AG08396 (cell line): ENCODE data around the gene UBE2C.
"Not testable (repeated sequence)": the region's sequence is repeated elsewhere in the genome, so short reads cannot be mapped to it uniquely, and the experiment has no call there.

Experiments used
- DNase-seq: peaks from one replicate; pipeline ENCODE4 v3.0.0; 2012; ENCODE audit warnings: low spot score, mixed read lengths

UBE2C gene

DNA sequence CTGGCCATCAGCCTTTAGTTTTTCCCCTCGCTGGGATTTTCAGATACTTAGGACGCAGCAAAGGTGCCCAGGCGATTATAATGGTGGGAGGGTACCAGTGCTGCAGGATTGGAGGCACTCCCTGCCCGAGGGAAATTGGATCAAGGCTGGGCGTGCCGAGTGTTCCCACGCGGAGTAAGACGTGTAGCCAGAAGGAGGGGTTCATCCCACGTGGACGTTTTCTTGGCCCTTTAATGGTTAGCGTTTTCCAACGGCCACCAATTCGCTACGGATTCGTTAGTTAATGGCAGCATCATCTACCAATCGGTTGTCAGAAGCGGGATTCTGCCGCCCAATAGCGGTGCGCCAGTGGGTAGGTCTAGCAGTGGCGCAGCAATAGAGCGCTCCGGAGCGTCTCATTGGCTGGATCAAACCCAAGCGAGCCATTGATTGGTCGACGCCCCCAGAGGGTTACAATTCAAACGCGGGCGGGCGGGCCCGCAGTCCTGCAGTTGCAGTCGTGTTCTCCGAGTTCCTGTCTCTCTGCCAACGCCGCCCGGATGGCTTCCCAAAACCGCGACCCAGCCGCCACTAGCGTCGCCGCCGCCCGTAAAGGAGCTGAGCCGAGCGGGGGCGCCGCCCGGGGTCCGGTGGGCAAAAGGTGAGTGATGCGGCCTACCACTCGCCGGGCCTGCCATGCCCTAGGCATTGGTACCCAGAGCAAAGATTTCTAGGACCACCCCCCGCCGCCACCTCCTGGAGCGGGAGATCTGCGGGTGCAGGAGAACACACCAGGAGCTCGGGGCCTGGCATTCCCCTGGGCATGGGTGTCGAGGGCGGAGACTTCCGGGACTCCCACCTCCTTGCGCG, at the start of gene UBE2C:
Gene UBE2C (plus strand): TSS at position 488 of the 849 bp plus-strand sequence. CDS start 52 bp downstream, at position 540.
- peak; percentile 99 for DNase-seq

DNA sequence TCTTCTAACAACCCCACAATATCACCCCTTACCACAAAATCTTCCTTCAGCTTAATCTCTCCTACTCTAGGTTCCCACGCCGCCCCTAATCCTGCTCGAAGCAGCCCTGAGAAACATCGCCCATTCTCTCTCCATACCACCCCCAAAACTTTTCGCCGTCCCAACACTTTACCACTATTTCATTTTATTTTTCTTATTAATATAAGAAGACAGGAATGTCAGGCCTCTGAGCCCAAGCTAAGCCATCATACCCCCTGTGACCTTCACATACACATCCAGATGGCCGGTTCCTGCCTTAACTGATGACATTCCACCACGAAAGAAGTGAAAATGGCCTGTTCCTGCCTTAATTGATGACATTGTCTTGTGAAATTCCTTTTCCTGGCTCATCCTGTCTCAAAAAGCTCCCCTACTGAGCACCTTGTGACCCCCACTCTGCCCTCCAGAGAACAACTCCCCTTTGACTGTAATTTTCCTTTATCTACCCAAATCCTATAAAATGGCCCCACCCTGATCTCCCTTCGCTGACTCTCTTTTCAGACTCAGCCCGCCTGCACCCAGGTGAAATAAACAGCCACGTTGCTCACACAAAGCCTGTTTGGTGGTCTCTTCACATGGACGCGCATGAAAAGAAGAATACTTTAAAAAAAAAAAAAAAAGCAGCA, 47.7 kb upstream of the UBE2C start:
- not testable (repeated sequence) for DNase-seq

DNA sequence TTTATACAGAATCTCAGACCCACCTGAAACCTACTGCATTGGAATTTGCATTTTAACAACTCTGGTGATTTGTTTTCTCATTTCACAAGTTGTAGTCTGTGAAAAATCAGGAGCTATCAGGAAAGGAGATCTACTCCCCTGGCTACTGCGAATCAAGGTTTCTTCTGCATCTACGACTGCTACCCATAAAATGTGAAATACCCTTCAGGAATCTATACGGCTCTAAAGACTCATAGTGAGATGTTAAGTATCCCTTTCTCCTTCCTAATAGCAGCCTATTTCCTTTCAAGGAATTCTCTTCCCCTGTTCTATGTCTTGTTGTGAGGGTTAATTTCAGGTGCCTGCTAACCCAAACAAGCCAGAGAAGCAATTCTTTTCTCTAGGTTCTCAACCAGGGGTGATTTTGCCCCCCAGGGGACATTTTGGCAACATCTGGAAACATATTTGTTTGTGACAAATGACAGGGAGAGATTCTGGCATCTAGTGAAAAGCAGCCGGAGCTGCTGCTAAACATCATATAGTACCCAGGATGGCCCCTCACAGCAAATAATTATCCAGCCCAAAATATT, 47.1 kb upstream of the UBE2C start:
- DNase-seq, result no peak

DNA sequence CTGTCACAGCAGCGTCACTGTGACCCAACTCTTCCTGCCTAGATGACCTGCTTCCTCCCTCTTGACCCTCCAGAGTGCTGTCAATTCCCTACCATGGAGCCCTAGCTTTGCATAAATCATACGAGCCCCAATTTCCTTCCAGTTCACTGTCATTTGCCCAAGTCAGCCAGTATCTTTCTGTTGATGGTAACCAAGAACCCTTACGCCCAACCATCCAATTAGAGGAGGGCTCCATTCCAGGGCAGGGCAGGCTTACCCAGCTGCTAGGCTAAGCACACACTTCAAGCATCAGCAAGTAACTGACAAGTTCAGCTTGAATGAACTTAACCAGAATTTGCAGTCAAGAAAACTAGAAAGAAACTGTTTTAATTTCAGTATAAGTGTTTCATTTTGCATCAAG, 46.5 kb upstream of the UBE2C start:
- DNase-seq, result no peak

DNA sequence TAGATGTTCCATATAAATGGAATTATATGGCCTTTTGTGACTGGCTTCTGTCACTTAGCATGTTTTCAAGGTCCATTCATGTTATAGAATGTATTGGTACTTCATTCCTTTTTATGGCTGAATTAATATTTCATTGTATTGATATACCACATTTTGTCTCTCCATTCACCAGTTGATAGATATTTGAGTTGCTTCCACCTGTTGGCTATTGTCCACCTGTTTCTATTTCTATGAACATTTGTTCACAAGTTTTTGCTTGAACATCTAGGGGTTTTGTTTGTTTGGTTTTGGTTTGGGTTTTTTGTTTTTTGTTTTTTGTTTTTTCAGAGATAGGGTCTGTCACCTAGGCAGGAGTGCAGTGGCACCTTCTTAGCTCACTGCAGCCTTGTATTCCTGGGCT, 44.0 kb upstream of the UBE2C start:
- DNase-seq, result no peak

DNA sequence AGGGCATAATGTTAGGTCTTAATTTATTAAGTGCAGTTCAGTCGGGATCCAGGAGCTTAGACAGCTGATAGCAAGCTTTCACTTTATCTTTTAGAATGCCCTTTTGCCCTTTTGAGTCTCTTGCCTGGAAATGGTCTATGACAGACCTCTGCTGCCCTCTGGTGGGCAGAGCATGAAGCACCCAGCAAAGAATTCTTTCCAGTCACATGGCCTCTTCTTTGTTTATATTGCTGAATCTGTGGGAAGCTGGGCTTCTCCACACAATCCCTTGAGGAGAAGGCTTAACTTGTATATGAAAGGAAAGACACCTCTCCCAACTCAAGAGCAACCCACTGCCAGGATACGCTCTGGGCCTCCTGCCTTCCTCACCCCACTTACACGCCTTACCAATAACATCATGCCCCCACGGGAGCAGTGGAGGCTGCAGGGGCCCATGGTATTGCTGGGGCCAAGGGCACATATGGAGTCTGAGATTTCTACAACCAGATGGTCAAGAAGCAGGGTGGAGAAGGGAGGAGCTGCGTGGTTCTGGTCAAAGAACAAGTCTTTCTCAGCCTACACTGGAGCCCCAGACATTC, 41.2 kb upstream of the UBE2C start:
- DNase-seq, result peak; percentile 72

DNA sequence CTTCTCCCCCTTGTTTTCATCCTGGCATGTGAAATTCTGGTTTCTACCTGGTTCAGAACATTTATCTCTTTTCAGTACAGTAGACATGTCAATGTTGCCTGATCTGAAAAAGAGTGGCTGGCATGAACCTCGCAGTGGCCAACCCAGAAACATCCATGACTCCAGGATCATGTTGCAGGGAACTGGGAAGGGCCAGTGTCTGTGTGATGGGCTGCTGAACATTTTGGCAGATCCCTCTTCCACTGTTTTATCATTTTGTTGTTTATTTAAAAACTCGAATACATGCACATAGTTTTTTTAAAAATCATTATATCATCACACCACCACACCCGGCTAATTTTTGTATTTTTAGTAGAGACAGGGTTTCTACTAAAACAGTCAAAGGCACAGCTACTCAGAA, 39.8 kb upstream of the UBE2C start:
- DNase-seq, result no peak

DNA sequence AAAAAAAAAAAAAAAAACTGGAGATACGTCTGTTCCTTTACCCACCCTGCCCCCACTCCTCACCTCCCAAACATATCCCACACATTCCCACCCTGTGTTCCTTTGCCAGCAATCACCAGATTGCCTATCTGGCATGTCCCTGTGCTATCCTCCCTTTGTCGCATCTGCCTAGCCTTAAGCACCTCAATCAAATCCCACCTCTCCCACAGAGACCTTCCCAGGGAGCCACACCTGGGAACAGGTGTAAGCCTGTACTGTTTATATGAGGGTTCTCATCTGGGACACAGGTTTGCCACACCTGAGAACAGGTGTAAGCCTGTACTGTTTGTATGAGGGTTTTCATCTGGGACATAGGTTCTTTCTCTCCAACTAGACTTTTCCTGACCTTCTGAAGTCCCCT, 37.5 kb upstream of the UBE2C start:
- no peak for DNase-seq

DNA sequence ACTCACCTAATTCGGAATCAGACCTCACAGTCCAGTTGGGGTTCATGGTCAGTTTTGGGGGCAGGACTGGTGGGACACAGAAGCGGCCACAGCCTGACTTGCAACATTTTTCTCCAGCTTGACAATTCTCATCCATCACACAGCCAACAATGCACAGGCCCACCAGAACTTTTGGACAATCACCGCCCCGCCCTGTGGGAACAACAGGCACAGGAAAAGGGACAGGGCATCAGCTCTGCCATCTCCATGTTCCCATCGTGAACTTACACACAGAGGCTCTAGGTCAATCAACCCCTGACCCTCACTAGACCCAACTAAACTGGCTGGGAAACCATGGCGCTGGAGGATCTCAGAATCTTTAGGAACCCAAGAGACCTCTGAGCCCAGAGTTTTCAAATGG, 37.0 kb upstream of the UBE2C start:
- DNase-seq, result no peak

DNA sequence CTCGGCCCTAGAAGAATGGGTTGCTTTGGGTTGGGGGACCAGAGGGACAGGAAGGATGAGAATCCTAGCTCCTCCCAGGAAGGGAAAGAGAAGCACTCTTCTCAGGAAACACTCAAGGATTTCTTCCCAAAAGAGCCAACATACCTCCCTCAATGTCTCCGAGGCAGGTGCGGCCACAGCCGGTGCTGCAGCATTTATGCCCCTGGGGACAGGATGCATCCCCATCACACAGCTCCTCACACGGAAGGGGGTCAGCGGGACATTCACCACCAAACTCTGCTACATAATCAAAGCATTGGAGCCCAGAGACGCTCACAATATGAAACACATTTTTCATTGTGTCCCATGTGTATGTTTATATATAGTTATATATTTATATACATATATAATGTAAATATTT, 35.5 kb upstream of the UBE2C start:
- DNase-seq, result no peak

DNA sequence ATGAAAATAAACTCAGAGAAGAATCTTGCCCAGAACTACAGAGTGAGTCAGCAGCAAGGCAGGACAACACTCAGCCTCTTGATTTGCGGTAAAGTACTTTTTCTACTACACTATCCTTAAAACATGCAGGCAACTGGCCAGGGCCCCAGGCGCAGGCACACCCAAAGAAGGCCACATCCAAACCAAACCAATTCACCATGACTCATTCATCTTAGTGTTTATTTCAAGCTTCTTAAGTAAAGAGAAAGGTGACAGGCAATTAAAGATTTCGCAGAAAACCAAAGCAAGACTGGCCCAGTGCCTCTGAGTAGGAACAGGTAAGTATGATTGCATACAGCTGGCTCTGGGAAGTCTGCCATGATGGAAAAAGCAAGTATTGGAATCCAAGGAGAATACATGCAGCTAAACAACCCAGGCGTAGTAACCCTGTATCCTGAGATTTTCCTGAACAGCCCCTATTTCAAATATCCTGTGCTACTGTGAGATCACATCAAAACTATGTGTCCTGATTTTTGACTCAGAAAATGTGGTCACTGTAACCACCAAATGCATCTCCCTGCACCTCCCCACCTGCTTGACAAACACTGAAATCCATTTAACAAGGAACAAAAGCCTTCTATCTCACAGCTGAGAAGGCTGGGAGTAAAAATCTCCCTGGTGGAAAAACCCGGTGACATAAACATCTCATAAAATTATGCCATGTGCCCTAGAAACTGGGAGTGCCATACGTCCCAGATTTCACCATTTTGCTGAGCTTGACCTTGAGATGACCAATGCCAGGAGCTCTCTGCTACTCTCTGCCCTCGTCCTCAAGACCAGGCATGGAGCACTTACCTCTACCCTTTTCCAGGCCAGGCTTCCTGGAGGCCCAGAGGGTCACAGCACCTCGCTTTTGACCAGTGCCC, 33.2 kb upstream of the UBE2C start:
- DNase-seq, result peak; percentile 91

DNA sequence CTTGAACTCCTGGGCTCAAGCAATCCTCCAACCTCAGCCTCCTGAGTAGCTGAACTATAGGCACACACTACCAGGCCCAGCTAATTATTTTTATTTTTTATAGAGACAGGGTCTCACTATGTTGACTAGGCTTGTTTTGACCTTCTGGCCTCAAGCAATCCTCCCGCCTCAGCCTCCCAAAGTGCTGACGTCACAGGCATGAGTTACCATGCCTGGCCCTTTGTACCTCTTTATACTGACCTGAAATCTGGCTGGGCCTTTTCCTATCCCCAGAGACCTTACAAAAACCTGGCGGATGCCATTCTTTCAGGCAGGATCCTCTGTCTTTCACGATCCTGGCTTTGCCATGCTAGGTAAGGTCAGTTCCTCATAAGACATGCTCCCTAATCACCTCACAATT, 32.3 kb upstream of the UBE2C start:
- no peak for DNase-seq

DNA sequence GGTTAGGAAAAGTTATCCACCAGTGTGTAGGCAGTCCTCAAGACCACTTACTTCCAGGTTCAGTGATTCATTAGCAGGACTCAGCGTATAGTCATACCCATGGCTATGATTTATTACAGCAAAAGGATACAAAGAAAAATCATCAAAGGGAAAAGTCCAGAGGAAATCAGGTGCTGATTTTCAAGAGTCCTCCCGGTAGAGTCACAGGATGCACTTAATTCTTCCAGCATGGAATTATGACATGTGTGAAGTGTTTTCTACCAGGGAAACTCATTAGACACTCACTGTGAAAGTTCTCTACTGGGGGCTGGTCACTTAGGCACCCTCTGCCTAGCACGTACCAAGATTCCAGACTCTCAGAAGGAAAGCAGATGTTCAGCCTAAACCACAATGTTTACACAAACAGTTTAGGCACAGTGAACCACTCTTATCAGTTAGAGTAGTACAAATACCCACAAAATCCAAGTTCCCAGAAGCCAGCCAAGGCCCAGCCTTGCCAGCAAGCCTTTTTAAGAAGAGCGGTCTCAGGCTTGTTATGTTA, 31.0 kb upstream of the UBE2C start:
- peak; percentile 39 for DNase-seq

DNA sequence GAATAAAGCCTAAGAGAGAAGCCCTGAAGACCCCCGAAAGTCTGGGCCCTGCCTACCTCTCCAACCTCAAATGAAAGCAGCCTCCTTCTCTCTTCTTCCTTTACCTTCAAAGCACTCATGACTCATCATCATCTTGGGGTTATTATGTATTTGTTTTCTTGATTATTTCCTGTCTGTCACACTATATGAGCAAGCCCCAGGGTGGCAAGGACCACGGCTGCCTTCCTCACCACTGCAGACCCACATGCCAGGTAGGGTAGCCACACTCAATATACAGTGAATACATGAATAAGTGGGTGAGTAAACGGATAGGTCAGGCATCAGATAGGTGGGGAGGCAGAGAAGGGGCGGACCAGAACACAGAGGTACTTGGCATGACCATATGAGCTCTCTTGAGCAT, 29.6 kb upstream of the UBE2C start:
- no peak for DNase-seq

DNA sequence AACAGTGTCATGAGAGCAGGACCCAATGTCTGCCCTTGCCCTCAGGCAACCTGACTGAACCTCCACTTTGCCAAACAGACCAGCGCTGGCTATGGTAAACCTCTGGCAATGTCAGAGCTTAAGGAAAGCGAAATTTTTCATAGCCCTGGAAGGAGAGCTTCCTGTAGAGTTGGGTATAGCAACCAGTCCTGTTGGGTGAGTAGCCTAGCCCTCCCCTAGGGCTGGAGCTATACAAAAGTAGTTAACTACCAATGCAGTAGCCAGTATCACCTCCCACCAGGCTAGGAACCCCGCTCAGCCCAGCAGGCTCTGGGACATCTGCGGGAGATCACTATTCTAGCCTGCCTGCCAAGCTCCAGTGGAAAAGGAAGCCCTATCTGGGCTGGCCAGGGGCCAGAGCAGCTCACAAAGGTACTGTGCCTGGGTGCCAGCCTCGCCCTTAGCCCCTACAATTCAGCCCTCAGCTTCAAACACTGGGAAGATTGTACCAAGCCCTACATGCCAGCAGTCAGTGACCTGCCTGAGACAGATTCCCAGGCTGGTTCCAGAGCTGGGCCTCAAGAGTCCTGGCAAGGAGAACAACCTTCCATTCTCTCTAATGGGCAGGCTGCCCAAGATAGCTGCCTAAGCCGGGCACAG, 28.7 kb upstream of the UBE2C start:
- DNase-seq, result no peak

DNA sequence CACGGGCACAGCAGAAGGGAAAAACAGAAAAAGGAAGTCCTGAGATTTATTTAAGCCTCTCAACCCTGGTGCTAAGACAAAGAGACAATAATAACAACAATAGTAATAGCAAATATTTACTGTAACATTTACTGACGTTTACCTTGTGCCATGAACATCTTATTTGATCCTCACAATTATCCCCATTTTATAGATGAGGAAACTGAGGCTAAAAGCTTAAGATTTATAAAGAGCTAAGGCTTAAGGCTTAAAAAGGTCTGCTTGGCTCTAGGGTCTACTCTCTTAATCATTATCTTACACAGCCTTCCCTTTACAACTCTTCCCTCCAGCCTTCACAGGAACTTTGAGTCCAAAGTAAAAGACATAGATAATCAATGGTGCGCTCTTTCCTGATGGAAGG, 24.1 kb upstream of the UBE2C start:
- no peak for DNase-seq

DNA sequence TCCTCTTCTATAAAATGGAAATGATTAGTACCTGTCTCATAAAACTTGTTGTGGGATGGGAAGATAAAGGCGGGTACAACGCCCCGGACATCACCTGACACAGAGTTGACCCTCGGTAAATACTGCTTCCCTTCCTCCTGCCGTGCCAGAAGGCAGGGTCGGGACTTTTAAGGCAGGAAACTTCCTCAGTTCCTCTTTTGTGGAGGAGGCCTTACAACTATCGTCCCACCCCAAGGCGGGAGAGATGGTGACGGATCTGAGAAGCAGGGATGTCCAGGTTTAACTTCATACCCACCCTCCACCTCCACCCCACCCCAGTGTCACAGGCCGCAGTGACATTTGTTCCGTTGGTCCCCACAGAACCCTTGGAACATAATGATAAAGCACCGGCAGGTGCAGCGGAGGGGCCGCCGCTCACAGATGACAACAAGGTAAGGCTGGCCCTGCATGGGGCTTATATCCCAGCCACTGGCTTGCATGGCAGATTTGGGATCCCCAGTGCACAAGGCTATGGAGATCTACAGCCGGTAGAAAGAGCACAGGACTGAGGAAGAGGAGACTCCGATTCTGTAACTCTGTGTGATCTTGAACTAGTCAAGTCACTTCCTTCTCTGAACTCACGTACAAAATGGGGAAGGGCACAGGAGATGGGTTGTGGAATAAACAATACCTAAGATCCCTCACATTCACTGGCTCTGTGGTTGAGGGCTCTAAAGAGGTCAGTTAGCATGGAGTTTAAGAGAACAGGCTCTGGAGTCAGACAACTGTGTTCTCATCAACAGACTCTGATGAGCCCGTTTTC, 19.9 kb upstream of the UBE2C start:
- DNase-seq, result no peak

DNA sequence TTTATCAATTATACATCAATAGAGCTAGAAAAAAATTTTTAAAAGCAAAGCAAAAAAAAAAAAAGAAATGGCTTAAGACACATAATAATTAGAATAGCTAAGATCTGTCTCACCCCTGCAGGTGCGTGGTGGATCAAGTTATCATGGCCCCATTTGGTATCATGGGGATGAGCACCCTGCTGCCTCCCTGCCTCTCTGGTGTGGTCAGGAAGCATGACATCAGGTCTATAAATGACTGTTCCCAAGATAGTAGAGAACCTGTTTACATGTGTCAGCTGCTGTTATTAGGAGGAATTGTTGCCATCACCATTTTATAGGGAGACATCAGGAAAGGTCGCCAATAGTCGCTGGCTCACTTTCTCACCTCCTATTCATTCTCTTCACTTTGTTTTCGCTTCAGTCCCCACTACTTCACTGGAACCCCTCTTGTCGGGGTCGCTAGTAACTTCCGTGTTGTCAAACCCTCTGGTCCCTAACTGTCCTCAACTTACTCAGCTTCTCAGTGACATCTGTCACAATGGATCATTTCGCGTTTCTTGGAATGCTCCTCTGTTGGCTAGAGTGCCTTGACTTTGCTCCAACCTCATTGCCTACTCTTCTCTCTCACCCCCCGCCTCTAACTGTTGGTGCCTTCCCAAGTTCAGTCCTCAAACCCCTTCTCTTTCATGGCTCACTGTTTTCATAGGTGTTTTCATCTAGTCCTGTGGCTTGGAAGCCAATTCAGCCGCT, 15.9 kb upstream of the UBE2C start:
- no peak for DNase-seq

DNA sequence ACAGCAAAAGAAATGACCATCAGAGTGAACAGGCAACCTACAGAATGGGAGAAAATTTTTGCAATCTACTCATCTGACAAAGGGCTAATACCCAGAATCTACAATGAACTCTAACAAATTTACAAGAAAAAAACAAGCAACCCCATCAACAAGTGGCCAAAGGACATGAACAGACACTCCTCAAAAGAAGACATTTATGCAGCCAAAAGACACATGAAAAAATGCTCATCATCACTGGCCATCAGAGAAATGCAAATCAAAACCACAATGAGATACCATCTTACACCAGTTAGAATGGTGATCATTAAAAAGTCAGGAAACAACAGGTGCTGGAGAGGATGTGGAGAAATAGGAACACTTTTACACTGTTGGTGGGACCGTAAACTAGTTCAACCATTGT, 14.9 kb upstream of the UBE2C start:
- DNase-seq, result not testable (repeated sequence)
